ENCODE results near the gene BTBD17.
A peak's percentile ranks its signal among the peaks of the same experiment; 100 is the strongest.

The BTBD17 gene

GRCh38 chr17:74386386-74386785, 24.7 kb upstream of the BTBD17 start:
- no peak for DNase-seq

GRCh38 chr17:74385201-74385600, 23.5 kb upstream of the BTBD17 start:
- no peak for DNase-seq

- DNase-seq: no peak
Observed at GRCh38 chr17:74383141-74383540, 21.5 kb upstream of the BTBD17 start.

- DNase-seq: no peak
Observed at GRCh38 chr17:74380959-74381808, 19.5 kb upstream of the BTBD17 start.

- no peak for DNase-seq
Observed at GRCh38 chr17:74380086-74380958, 18.7 kb upstream of the BTBD17 start.

- peak; percentile 60 for DNase-seq
Observed at GRCh38 chr17:74379495-74380085, 17.9 kb upstream of the BTBD17 start.

- DNase-seq: no peak
Observed at GRCh38 chr17:74374858-74375257, 13.2 kb upstream of the BTBD17 start.

GRCh38 chr17:74373838-74374606, 12.4 kb upstream of the BTBD17 start:
- DNase-seq: no peak

- no peak for DNase-seq
Observed at GRCh38 chr17:74372426-74372825, 10.8 kb upstream of the BTBD17 start.

GRCh38 chr17:74371653-74372147, 10.0 kb upstream of the BTBD17 start:
- no peak for DNase-seq

- DNase-seq: no peak
Observed at GRCh38 chr17:74369665-74370490, 8.2 kb upstream of the BTBD17 start.

GRCh38 chr17:74369221-74369620, 7.6 kb upstream of the BTBD17 start:
- DNase-seq: no peak

- DNase-seq: no peak
Observed at GRCh38 chr17:74368341-74369081, 6.8 kb upstream of the BTBD17 start.

GRCh38 chr17:74367206-74367605, 5.5 kb upstream of the BTBD17 start, which contains the start of gene GPR142:
TSS of gene GPR142 (plus strand) at chr17:74367506. CDS start at chr17:74369541, 2,035 bp downstream.
- no peak for DNase-seq

- DNase-seq: no peak
Observed at GRCh38 chr17:74362810-74363498, 1.3 kb upstream of the BTBD17 start.

- DNase-seq: no peak
Observed at GRCh38 chr17:74362069-74362405, 369 bp upstream of the BTBD17 start.

GRCh38 chr17:74360899-74361229, 804 bp downstream of the BTBD17 start:
- DNase-seq: no peak

- no peak for DNase-seq
Observed at GRCh38 chr17:74359916-74360315, 1.8 kb downstream of the BTBD17 start.

GRCh38 chr17:74358697-74359096, 3.0 kb downstream of the BTBD17 start:
- no peak for DNase-seq

- no peak for DNase-seq
Observed at GRCh38 chr17:74357466-74357809, 4.2 kb downstream of the BTBD17 start.
